Smooth muscle cell of the brain vasculature (primary cell): Measurements from ENCODE around the gene CORO7.
A peak's percentile ranks its signal among the peaks of the same experiment; 100 is the strongest.

Experiments used
- DNase-seq: peaks from one replicate; pipeline ENCODE4 v3.0.0-alpha.2; 2012; ENCODE audit warnings: low read depth, low spot score

Gene CORO7

GRCh38 chr16:4322121-4323052, 94.0 kb downstream of the CORO7 start:
- no peak for DNase-seq

GRCh38 chr16:4321286-4322120, 94.9 kb downstream of the CORO7 start:
- DNase-seq, result no peak

- DNase-seq, result no peak
Measured at GRCh38 chr16:4320571-4321137, 95.7 kb downstream of the CORO7 start.

GRCh38 chr16:4319454-4320421, 96.7 kb downstream of the CORO7 start:
- DNase-seq, result no peak

- no peak for DNase-seq
Measured at GRCh38 chr16:4318967-4319366, 97.4 kb downstream of the CORO7 start.

- no peak for DNase-seq
Measured at GRCh38 chr16:4318451-4318910, 97.9 kb downstream of the CORO7 start.

- DNase-seq, result no peak
Measured at GRCh38 chr16:4317532-4318450, 98.6 kb downstream of the CORO7 start.

GRCh38 chr16:4316864-4317531, 99.4 kb downstream of the CORO7 start:
- no peak for DNase-seq

GRCh38 chr16:4316108-4316863, 100.1 kb downstream of the CORO7 start:
- DNase-seq, result no peak

- DNase-seq, result no peak
Measured at GRCh38 chr16:4315186-4316107, 100.9 kb downstream of the CORO7 start, which contains the start of gene GLIS2. TSS of gene GLIS2 (plus strand) at chr16:4316067. CDS start at chr16:4332281, 16,214 bp downstream.

- DNase-seq, result no peak
Measured at GRCh38 chr16:4314532-4315185, 101.7 kb downstream of the CORO7 start.

- no peak for DNase-seq
Measured at GRCh38 chr16:4313563-4314531, 102.5 kb downstream of the CORO7 start.

- DNase-seq, result peak; percentile 89
Measured at GRCh38 chr16:4309833-4310266, 106.5 kb downstream of the CORO7 start.

GRCh38 chr16:4309102-4309832, 107.1 kb downstream of the CORO7 start:
- DNase-seq, result no peak
